ENCODE measurements around the gene NAALADL2. TPM values are rescaled to one million over a fixed set of nuclear protein-coding genes. Genes with fewer than 3 reads are reported as not detected.

NAALADL2 gene
- total RNA-seq, 2 donors from 2014 or later, result 6.2 to 14.5 TPM

GRCh38 chr3:175748087-175748730 is 889.1 kb downstream of the NAALADL2 start:
- ATAC-seq (no peak), DNase-seq (no peak)
- TF ChIP-seq POLR2A (IDR thresholded peaks at IDR 0.05), result no peak
- TF ChIP-seq CTCF (IDR thresholded peaks at IDR 0.05), result no peak
- no peaks in the 10 kb centered on the region for H3K9me3 ChIP-seq
- intact Hi-C loops (cut with DNase I), result no loop called here
- H3K4me3 ChIP-seq, result no peak overlapping the region
- no peaks in the 10 kb centered on the region for H3K4me1 ChIP-seq
- no peaks in the 10 kb centered on the region for H3K36me3 ChIP-seq (replicated peaks in 1 of 2; ENCODE audit: insufficient read depth in 1 of 2, low read depth in 2 of 2)
- H3K27me3 ChIP-seq, result no peaks in the 10 kb centered on the region
- 77 to 85% methylated on average over 3 of the region's 3 CpGs for WGBS, 2 donors
- H3K27ac ChIP-seq, result no peak overlapping the region

GRCh38 chr3:175749981-175750380 is 890.8 kb downstream of the NAALADL2 start:
- 55 to 65% methylated on average over 2 of the region's 2 CpGs for WGBS, 2 donors
- intact Hi-C loops (cut with DNase I), result no loop called here
- Histone ChIP-seq H3K4me3 (no peak overlapping the region), H3K9me3 (no peaks in the 10 kb centered on the region), H3K36me3 (replicated peaks in 1 of 2; ENCODE audit: insufficient read depth in 1 of 2, low read depth in 2 of 2) (no peaks in the 10 kb centered on the region), H3K27me3 (no peaks in the 10 kb centered on the region), H3K4me1 (no peaks in the 10 kb centered on the region), H3K27ac (no peak overlapping the region)
- no peak for DNase-seq
- TF ChIP-seq CTCF (IDR thresholded peaks at IDR 0.05) (no peak), POLR2A (IDR thresholded peaks at IDR 0.05) (no peak)
- no peak for ATAC-seq

GRCh38 chr3:175751089-175751488 is 892.0 kb downstream of the NAALADL2 start:
- Histone ChIP-seq H3K27ac (no peak overlapping the region), H3K36me3 (replicated peaks in 1 of 2; ENCODE audit: insufficient read depth in 1 of 2, low read depth in 2 of 2) (no peaks in the 10 kb centered on the region), H3K27me3 (no peaks in the 10 kb centered on the region), H3K9me3 (no peaks in the 10 kb centered on the region), H3K4me3 (no peak overlapping the region), H3K4me1 (no peaks in the 10 kb centered on the region)
- no peak for DNase-seq
- TF ChIP-seq POLR2A (IDR thresholded peaks at IDR 0.05) (no peak), CTCF (IDR thresholded peaks at IDR 0.05) (no peak)
- no peak for ATAC-seq
- 81 to 89% methylated on average over 2 of the region's 2 CpGs for WGBS, 2 donors
- intact Hi-C loops (cut with DNase I), result no loop called here

- Histone ChIP-seq H3K9me3 (no peaks in the 10 kb centered on the region), H3K36me3 (replicated peaks in 1 of 2; ENCODE audit: insufficient read depth in 1 of 2, low read depth in 2 of 2) (no peaks in the 10 kb centered on the region), H3K4me1 (no peaks in the 10 kb centered on the region), H3K4me3 (no peak overlapping the region), H3K27ac (no peak overlapping the region), H3K27me3 (no peaks in the 10 kb centered on the region)
- DNase-seq, result no peak
- ATAC-seq, result no peak
- no peak for TF ChIP-seq CTCF (IDR thresholded peaks at IDR 0.05)
- no peak for TF ChIP-seq POLR2A (IDR thresholded peaks at IDR 0.05)
- intact Hi-C loops (cut with DNase I), result no loop called here
Measured at GRCh38 chr3:175763948-175764347, 904.8 kb downstream of the NAALADL2 start.

- no peak overlapping the region for H3K4me3 ChIP-seq
- no peaks in the 10 kb centered on the region for H3K36me3 ChIP-seq (replicated peaks in 1 of 2; ENCODE audit: insufficient read depth in 1 of 2, low read depth in 2 of 2)
- no peak for ATAC-seq
- DNase-seq, result no peak
- H3K4me1 ChIP-seq, result no peaks in the 10 kb centered on the region
- TF ChIP-seq CTCF (IDR thresholded peaks at IDR 0.05) (no peak), POLR2A (IDR thresholded peaks at IDR 0.05) (no peak)
- no peaks in the 10 kb centered on the region for H3K27me3 ChIP-seq
- H3K9me3 ChIP-seq, result no peaks in the 10 kb centered on the region
- intact Hi-C loops (cut with DNase I), result no loop called here
- no peak overlapping the region for H3K27ac ChIP-seq
- 73 to 87% methylated on average over 2 of the region's 2 CpGs for WGBS, 2 donors
Measured at GRCh38 chr3:175764722-175765121, 905.6 kb downstream of the NAALADL2 start.

All from body of pancreas (tissue), 4 donors.